ENCODE results near the gene LILRA2. TPM values are rescaled to one million over a fixed set of nuclear protein-coding genes. Genes with fewer than 3 reads are reported as not detected.

LILRA2 gene
- total and polyA plus RNA-seq, 2 of the 8 experiments (the other 6 are each of a cell fraction or from before 2014, with no cell fraction given), result not detected

- Histone ChIP-seq H4K5ac (ENCODE audit: insufficient read length, low read depth, low read length) (no peak overlapping the region), H2BK15ac (ENCODE audit: low read length) (no peak overlapping the region), H4K8ac (ENCODE audit: extremely low read depth, insufficient read depth, low read length) (no peak overlapping the region), H4K20me1 (replicated peaks in 1 of 2; ENCODE audit: control insufficient read depth in 1 of 2, insufficient read depth in 2 of 2, low read length in 2 of 2) (peaks cover 0 to 2% of the 10 kb centered on the region in 2 experiments), H3K23me2 (ENCODE audit: low read depth, low read length) (peaks cover 5% of the 10 kb centered on the region; the same call in 1 of the 2 replicates), H2BK12ac (ENCODE audit: low read depth, low read length) (no peak overlapping the region), H3K4me1 (replicated peaks in 1 of 4; ENCODE audit: control insufficient read depth in 3 of 4, insufficient read depth in 4 of 4, low read length in 3 of 4) (no peaks in the 10 kb centered on the region; a peak in 2 of 7 replicates), H3K23ac (ENCODE audit: insufficient read length) (no peak overlapping the region), H3K4me2 (ENCODE audit: insufficient read depth in 1 of 2, low read depth in 2 of 2, low read length in 2 of 2) (no peak overlapping the region), H3K79me2 (ENCODE audit: control insufficient read depth in 1 of 2, insufficient read depth in 2 of 2, low read length in 2 of 2) (no peaks in the 10 kb centered on the region; a peak in 1 of 4 replicates), H3K9me3 (ENCODE audit: insufficient read depth in 2 of 2, low read depth in 1 of 2, low read length in 1 of 2) (peaks cover 52 to 85% of the 10 kb centered on the region in 2 experiments), H3K4me3 (ENCODE audit: extremely low read depth in 1 of 4, insufficient read depth in 2 of 4, low read depth in 3 of 4, low read length in 4 of 4) (no peak overlapping the region), H3K4ac (replicated peaks; ENCODE audit: insufficient read length, low read depth, low read length) (no peak overlapping the region), H2BK5ac (ENCODE audit: low read depth, low read length) (no peak overlapping the region), H3K27ac (ENCODE audit: low read depth, low read length) (no peak overlapping the region), H2AFZ (ENCODE audit: low read length) (no peak overlapping the region), H3K9ac (replicated peaks in 1 of 4; ENCODE audit: extremely low read depth in 1 of 4, low read depth in 3 of 4, low read length in 3 of 4) (no peak overlapping the region), H4K91ac (replicated peaks; ENCODE audit: insufficient read length, low read length) (no peak overlapping the region), H3K56ac (replicated peaks; ENCODE audit: insufficient read length, low read depth, low read length) (no peak overlapping the region), H3K36me3 (ENCODE audit: control insufficient read depth in 2 of 4, insufficient read depth in 4 of 4, low read length in 3 of 4) (peaks cover 0 to 3% (median 0%) of the 10 kb centered on the region in 4 experiments; a peak in 1 of 8 replicates), H3K14ac (ENCODE audit: insufficient read length) (no peak overlapping the region), H2BK120ac (replicated peaks; ENCODE audit: low read depth, low read length) (no peak overlapping the region), H2BK20ac (ENCODE audit: low read length) (no peak overlapping the region), H3K79me1 (ENCODE audit: low read depth, low read length) (no peaks in the 10 kb centered on the region), H2AK5ac (ENCODE audit: low read depth, low read length) (no peak overlapping the region), H3K27me3 (replicated peaks in 1 of 4; ENCODE audit: control insufficient read depth in 3 of 4, extremely low read depth in 1 of 4, insufficient read depth in 3 of 4, low read length in 3 of 4) (no peaks in the 10 kb centered on the region), H3K18ac (ENCODE audit: extremely low read depth, low read length) (no peak overlapping the region)
- FAIRE-seq, result no peak
- DNase-seq (ENCODE audit: low read depth in 1 of 2, low spot score in 2 of 2), result no peak
- ChIA-PET POLR2A (ENCODE audit: partially characterized antibody) (no interaction called here), CTCF (ENCODE audit: partially characterized antibody) (no interaction called here)
- TF ChIP-seq TEAD4 (IDR thresholded peaks at IDR 0.05; ENCODE audit: low read depth, low read length) (no peak), SIRT6 (IDR thresholded peaks at IDR 0.05; ENCODE audit: low read length) (no peak), SRF (IDR thresholded peaks at IDR 0.05; ENCODE audit: low read depth, low read length) (no peak), NRF1 (IDR thresholded peaks at IDR 0.05; ENCODE audit: low read depth, low read length) (no peak), PHF8 (conservative IDR thresholded peaks at IDR 0.05; ENCODE audit: low read depth, low read length) (no peak), BRCA1 (IDR thresholded peaks at IDR 0.05; ENCODE audit: low read depth, low read length) (no peak), CBX8 (IDR thresholded peaks at IDR 0.05; ENCODE audit: borderline replicate concordance, low read depth, low read length) (no peak), POLR2A (IDR thresholded peaks at IDR 0.05; ENCODE audit: control extremely low read depth in 1 of 2, low read depth in 2 of 2, low read length in 2 of 2) (no peak), CTBP2 (IDR thresholded peaks at IDR 0.05; ENCODE audit: borderline replicate concordance, insufficient read depth, insufficient read length, low read length) (no peak), CEBPB (IDR thresholded peaks at IDR 0.05; ENCODE audit: low read depth, low read length) (no peak), GTF2F1 (IDR thresholded peaks at IDR 0.05; ENCODE audit: borderline replicate concordance, low read depth, low read length) (no peak), MAFK (IDR thresholded peaks at IDR 0.05; ENCODE audit: low read depth, low read length) (no peak), KDM5A (IDR thresholded peaks at IDR 0.05; ENCODE audit: low read length) (no peak), RNF2 (IDR thresholded peaks at IDR 0.05; ENCODE audit: borderline replicate concordance, low read depth, low read length, missing control alignments, poor library complexity, severe bottlenecking) (no peak)
- 84% methylated on average over 14 of the region's 14 CpGs; no CpG with 5 or more reads in 1 of the 2 experiments for WGBS, 2 experiments (ENCODE audit: extremely low coverage in 1 of 2, insufficient coverage in 1 of 2, insufficient read length in 1 of 2, insufficient replicate concordance in 2 of 2, low coverage in 1 of 2, low lambda C conversion rate in 2 of 2, missing lambda C conversion rate in 1 of 2)
Measured at GRCh38 chr19:54549224-54549623, 24.4 kb upstream of the LILRA2 start.

Measured in H1 (cell line).